ENCODE data around the gene RPP38.

DNA sequence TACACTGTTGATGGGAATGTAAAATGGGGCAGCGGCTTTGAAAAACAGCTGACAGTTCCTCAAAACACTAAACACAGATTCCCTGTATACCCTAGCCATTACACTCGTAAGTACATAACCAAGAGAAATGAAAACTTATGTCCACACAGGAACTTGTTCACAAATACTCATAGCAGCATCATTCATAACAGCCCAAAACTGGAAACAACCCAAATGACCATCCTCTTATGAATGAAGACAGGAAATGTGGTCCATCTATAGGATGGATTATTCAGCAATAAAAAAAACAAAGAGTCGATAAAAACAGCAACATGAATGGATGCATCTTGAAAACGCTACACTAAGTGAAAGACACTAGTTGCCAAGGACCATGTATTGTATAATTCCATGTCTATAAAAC is 47.6 kb downstream of the RPP38 start:
- TF ChIP-seq POLR2AphosphoS5 (IDR thresholded peaks at IDR 0.05; ENCODE audit: low read depth, low read length) (no peak), SIN3A (IDR thresholded peaks at IDR 0.05; ENCODE audit: borderline replicate concordance, insufficient read depth, low read length) (no peak), TAF1 (IDR thresholded peaks at IDR 0.05; ENCODE audit: borderline replicate concordance, insufficient read depth, low read length) (no peak)
- TF ChIP-seq, protein P1, sequence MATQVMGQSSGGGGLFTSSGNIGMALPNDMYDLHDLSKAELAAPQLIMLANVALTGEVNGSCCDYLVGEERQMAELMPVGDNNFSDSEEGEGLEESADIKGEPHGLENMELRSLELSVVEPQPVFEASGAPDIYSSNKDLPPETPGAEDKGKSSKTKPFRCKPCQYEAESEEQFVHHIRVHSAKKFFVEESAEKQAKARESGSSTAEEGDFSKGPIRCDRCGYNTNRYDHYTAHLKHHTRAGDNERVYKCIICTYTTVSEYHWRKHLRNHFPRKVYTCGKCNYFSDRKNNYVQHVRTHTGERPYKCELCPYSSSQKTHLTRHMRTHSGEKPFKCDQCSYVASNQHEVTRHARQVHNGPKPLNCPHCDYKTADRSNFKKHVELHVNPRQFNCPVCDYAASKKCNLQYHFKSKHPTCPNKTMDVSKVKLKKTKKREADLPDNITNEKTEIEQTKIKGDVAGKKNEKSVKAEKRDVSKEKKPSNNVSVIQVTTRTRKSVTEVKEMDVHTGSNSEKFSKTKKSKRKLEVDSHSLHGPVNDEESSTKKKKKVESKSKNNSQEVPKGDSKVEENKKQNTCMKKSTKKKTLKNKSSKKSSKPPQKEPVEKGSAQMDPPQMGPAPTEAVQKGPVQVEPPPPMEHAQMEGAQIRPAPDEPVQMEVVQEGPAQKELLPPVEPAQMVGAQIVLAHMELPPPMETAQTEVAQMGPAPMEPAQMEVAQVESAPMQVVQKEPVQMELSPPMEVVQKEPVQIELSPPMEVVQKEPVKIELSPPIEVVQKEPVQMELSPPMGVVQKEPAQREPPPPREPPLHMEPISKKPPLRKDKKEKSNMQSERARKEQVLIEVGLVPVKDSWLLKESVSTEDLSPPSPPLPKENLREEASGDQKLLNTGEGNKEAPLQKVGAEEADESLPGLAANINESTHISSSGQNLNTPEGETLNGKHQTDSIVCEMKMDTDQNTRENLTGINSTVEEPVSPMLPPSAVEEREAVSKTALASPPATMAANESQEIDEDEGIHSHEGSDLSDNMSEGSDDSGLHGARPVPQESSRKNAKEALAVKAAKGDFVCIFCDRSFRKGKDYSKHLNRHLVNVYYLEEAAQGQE (IDR thresholded peaks at IDR 0.05; ENCODE audit: insufficient read depth in 1 of 2, low read depth in 2 of 2, low read length in 2 of 2), result no peak

All from PFSK-1 (cell line).